Testis (tissue), 3 donors: Measurements from ENCODE around the gene ZBTB7B. TPM values are rescaled to one million over a fixed set of nuclear protein-coding genes. Genes with fewer than 3 reads are reported as not detected.

ENCODE experiments used
- DNase-seq: peaks from one replicate; pipeline ENCODE4 v3.0.0-alpha.2; 2019
- H3K27ac ChIP-seq, 2 donors: fragments of 200-600 bp; sonication (generic); one replicate each; pipeline ENCODE4 v1.5.1; 2019
- H3K27me3 ChIP-seq: fragments of 200-600 bp; sonication (generic); one replicate; pipeline ENCODE4 v1.5.1; 2019
- H3K36me3 ChIP-seq: fragments of 200-600 bp; sonication (generic); one replicate; pipeline ENCODE4 v1.5.1; 2017; ENCODE audit warnings: low read depth; ENCODE audit errors: missing control alignments
- H3K4me1 ChIP-seq: fragments of 200-600 bp; sonication (generic); one replicate; pipeline ENCODE4 v1.5.1; 2019
- H3K4me3 ChIP-seq, 2 donors: fragments of 200-600 bp; sonication (generic); one replicate each; pipeline ENCODE4 v1.5.1; 2017 to 2019
- H3K9me3 ChIP-seq: fragments of 200-600 bp; sonication (generic); one replicate; pipeline ENCODE4 v1.5.1; 2017
- POLR2A ChIP-seq: fragments of 450-650 bp; IDR thresholded peaks from one replicate; pipeline ENCODE4 v1.6.1; 2017; ENCODE audit warnings: antibody characterized with exemption, mild to moderate bottlenecking, moderate library complexity
- WGBS, 2 donors: methylation state at CpG; one replicate each; pipeline ENCODE4 v1.1.5; 2018; 5-methylcytosine and 5-hydroxymethylcytosine counted together
- intact Hi-C: fragments of 100-400 bp; cut with DNase I; formaldehyde crosslinking; loops from one replicate; pipeline ENCODE4 v1.15.1; 2023; ENCODE audit warnings: low total_unique reads
- polyA plus RNA-seq: library from polyadenylated mRNA; stranded (reverse); fragments of 350-450 nt; fragmentation: Illumina TruSeq; extraction: RNeasy Lipid Tissue Mini Kit (QIAGEN cat#74804); gene quantifications from one replicate; pipeline ENCODE4 v1.2.3, GENCODE V29; 2014; ENCODE audit warnings: low read depth, low replicate concordance; ENCODE audit not compliant: insufficient read depth
- total RNA-seq, 2 donors: library from RNA; depleted of rRNA; stranded (reverse); fragments of >200 nt; gene quantifications; one replicate each; pipeline ENCODE4 v1.2.3, GENCODE V29; 2016
- TF ChIP-seq, protein P1 (sequence below), 3 experiments: fragments of 450-650 bp in 2 of 3; fragments of 200-600 bp in 1 of 3; sonication (generic) in 1 of 3; IDR thresholded peaks; one replicate each; pipeline ENCODE4 v1.5.1; 2016 to 2019; ENCODE audit warnings: antibody characterized with exemption in 3 of 3, mild to moderate bottlenecking in 2 of 3, moderate library complexity in 1 of 3

The ZBTB7B gene
- total and polyA plus RNA-seq, 3 donors from 2014 or later, result 18.6 to 22.4 (median 21.1) TPM

GRCh38 chr1:155057788-155058211 lies 55.2 kb downstream of the ZBTB7B start:
- intact Hi-C loops, result no loop called here
- WGBS, 2 donors, result 93 to 94% methylated on average over 9 to 13 of the region's 13 CpGs
- no peaks in the 10 kb centered on the region for H3K27me3 ChIP-seq
- H3K4me3 ChIP-seq, result no peak overlapping the region
- TF ChIP-seq, protein P1, sequence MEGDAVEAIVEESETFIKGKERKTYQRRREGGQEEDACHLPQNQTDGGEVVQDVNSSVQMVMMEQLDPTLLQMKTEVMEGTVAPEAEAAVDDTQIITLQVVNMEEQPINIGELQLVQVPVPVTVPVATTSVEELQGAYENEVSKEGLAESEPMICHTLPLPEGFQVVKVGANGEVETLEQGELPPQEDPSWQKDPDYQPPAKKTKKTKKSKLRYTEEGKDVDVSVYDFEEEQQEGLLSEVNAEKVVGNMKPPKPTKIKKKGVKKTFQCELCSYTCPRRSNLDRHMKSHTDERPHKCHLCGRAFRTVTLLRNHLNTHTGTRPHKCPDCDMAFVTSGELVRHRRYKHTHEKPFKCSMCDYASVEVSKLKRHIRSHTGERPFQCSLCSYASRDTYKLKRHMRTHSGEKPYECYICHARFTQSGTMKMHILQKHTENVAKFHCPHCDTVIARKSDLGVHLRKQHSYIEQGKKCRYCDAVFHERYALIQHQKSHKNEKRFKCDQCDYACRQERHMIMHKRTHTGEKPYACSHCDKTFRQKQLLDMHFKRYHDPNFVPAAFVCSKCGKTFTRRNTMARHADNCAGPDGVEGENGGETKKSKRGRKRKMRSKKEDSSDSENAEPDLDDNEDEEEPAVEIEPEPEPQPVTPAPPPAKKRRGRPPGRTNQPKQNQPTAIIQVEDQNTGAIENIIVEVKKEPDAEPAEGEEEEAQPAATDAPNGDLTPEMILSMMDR (IDR thresholded peaks at IDR 0.05), result no peak
- no peak for TF ChIP-seq POLR2A
- DNase-seq, result no peak
- no peaks in the 10 kb centered on the region for H3K36me3 ChIP-seq
- H3K9me3 ChIP-seq, result no peaks in the 10 kb centered on the region
- no peak overlapping the region for H3K27ac ChIP-seq
- peaks cover 11% of the 10 kb centered on the region for H3K4me1 ChIP-seq

DNA sequence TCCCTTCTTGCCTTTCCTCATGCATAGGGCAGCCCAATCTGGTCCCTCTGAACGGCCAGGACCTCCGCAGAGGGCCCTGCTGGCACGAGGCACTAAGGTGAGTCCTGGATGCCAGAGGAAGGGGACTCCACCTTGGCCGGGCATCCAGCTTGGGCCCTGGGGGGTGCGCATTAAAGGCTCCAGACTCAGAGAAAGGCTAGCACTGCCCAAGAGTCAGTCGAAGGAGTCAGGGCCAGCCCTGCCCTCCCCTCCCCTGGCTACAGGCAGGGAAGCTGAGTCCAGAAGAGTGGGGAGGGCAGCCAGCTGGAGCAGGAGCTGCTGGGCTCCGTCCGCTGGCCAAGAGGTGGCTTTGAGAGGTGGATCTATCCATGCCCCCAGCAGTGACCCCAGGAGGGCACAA lies 58.1 kb downstream of the ZBTB7B start:
- Histone ChIP-seq H3K27ac (no peak overlapping the region), H3K9me3 (no peaks in the 10 kb centered on the region), H3K4me1 (peaks cover 21% of the 10 kb centered on the region), H3K27me3 (no peaks in the 10 kb centered on the region), H3K36me3 (no peaks in the 10 kb centered on the region), H3K4me3 (no peak overlapping the region)
- no peak for DNase-seq
- no peak for TF ChIP-seq POLR2A
- intact Hi-C loops, result loop anchor here (5.0 kb wide), 1 partner anchor 108 kb away; no protein-coding TSS in a partner anchor
- 76 to 93% methylated on average over 8 of the region's 8 CpGs for WGBS, 2 donors

- 33 to 34% methylated on average over 12 to 21 of the region's 21 CpGs for WGBS, 2 donors
- Histone ChIP-seq H3K36me3 (no peaks in the 10 kb centered on the region), H3K9me3 (no peaks in the 10 kb centered on the region), H3K4me1 (peaks cover 21% of the 10 kb centered on the region), H3K27ac (no peak overlapping the region), H3K27me3 (no peaks in the 10 kb centered on the region), H3K4me3 (no peak overlapping the region)
- TF ChIP-seq, protein P1 (IDR thresholded peaks at IDR 0.05), result peak; percentile 96 to 100 (median 96)
- no peak for TF ChIP-seq POLR2A
- peak; percentile 92 for DNase-seq
- intact Hi-C loops, result loop anchor here (5.0 kb wide), 1 partner anchor 109 kb away; no protein-coding TSS in a partner anchor
Measured at GRCh38 chr1:155061381-155062150, 59.0 kb downstream of the ZBTB7B start.

DNA sequence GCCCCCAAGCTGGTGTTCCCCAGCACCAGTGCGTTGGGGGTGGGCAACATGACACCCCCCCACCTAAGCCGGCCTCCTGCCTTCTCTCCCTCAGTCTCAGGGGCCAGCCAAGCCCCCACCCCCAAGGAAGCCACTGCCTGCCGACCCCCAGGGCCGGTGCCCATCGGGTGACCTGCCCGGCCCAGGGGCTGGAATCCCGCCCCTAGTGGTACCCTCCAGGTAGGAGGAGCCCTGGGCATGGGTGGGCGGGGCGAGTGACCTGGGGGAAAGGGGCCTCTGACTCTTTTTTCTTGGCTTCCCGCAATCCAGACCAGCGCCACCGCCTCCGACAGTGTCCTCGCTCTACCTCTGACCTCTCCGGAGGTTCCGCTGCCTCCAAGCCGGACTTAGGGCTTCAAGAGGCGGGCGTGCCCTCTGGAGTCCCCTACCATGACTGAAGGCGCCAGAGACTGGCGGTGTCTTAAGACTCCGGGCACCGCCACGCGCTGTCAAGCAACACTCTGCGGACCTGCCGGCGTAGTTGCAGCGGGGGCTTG lies 59.6 kb downstream of the ZBTB7B start:
- Histone ChIP-seq H3K27me3 (no peaks in the 10 kb centered on the region), H3K4me3 (no peak overlapping the region), H3K9me3 (no peaks in the 10 kb centered on the region), H3K4me1 (peaks cover 21% of the 10 kb centered on the region), H3K27ac (no peak overlapping the region), H3K36me3 (no peaks in the 10 kb centered on the region)
- DNase-seq, result no peak
- WGBS, 2 donors, result 27 to 37% methylated on average over 3 to 26 of the region's 29 CpGs
- TF ChIP-seq POLR2A, result no peak
- TF ChIP-seq, protein P1 (IDR thresholded peaks at IDR 0.05), result no peak
- intact Hi-C loops, result loop anchor here (5.0 kb wide), 1 partner anchor 110 kb away; no protein-coding TSS in a partner anchor

GRCh38 chr1:155062702-155063411 lies 60.3 kb downstream of the ZBTB7B start:
- Histone ChIP-seq H3K36me3 (no peaks in the 10 kb centered on the region), H3K4me1 (peaks cover 21% of the 10 kb centered on the region), H3K27me3 (no peaks in the 10 kb centered on the region), H3K9me3 (no peaks in the 10 kb centered on the region), H3K27ac (no peak overlapping the region), H3K4me3 (peak overlapping the region in 1 of 2 donors; percentile 90)
- intact Hi-C loops, result loop anchor here (5.0 kb wide), 1 partner anchor 111 kb away; no protein-coding TSS in a partner anchor
- 4 to 5% methylated on average over 17 to 30 of the region's 46 CpGs for WGBS, 2 donors
- no peak for TF ChIP-seq POLR2A
- TF ChIP-seq, protein P1 (IDR thresholded peaks at IDR 0.05), result peak; percentile 63 to 82 (median 73)
- peak; percentile 75 for DNase-seq
